ENCODE data around the gene GBF1.

Gene GBF1

GRCh38 chr10:102411341-102412255 is 166.3 kb downstream of the GBF1 start:
- no peak for DNase-seq

- no peak for DNase-seq
These were observed 167.0 kb downstream of the GBF1 start for GRCh38 chr10:102412293-102412692.

- DNase-seq = no peak
These were observed 167.8 kb downstream of the GBF1 start for GRCh38 chr10:102413053-102413705.

GRCh38 chr10:102413806-102414561 is 168.7 kb downstream of the GBF1 start:
- no peak for DNase-seq

GRCh38 chr10:102414749-102415148 is 169.4 kb downstream of the GBF1 start:
- DNase-seq = no peak

DNA sequence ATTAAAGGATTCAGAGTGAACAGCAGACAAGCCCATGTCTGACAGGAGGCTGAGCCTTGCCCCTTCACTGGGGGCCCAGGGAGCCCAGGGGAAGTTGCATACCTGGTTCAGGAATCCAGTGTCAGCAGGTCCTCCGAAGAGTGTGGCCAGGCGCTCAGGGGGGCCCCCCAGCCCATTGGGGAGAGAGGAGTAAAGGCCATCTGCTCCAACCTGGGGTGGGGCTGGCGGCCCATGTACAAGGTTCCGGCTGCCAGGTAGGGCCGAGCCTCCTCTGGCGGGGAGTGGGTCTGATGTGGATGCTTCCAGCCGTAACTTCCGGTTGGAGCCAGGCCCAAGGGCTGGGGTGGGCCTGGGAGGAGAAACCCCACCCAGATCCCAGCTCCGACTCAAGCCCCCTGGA is 171.0 kb downstream of the GBF1 start:
- no peak for DNase-seq

- no peak for DNase-seq
These were observed 171.4 kb downstream of the GBF1 start for GRCh38 chr10:102416695-102417094.

DNA sequence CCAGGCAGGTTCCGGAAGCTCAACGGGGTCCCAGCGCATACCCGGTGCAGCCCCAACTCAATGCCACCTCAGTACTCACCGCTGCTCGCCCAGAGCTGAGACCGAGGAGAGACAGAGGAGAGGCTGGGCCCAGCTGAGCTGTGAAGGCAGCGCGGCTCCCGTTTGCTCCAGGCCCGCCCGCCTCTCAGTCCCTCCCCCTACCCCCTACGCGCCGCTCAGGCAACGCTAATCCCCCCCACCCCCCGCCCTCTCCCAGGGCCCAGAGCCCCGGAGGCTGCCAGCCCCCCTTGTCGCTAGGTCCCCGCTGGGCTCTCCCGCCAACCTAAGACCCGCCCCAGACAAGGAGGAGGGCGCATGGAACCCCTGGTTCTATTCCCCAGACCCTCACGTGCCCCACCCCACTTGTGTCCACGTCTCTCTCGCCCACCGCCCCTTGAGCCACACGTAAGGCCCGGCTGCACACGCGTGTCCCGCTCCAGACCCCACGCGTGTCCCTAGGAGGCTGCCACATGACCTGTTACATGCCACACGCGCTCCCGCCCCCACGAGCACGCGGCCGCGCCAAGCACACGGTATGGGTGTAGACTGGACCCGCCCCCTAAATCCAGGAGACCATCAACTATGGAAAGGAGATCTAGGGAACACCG is 173.4 kb downstream of the GBF1 start, which contains the start of gene PSD:
Gene PSD (minus strand): TSS at position 164 of the 647 bp plus-strand sequence. CDS start 1,747 bp downstream, outside the sequence.
- DNase-seq = no peak

GRCh38 chr10:102419269-102420180 is 174.2 kb downstream of the GBF1 start:
- no peak for DNase-seq

- DNase-seq = no peak
These were observed 174.9 kb downstream of the GBF1 start for GRCh38 chr10:102420181-102420713.

DNA sequence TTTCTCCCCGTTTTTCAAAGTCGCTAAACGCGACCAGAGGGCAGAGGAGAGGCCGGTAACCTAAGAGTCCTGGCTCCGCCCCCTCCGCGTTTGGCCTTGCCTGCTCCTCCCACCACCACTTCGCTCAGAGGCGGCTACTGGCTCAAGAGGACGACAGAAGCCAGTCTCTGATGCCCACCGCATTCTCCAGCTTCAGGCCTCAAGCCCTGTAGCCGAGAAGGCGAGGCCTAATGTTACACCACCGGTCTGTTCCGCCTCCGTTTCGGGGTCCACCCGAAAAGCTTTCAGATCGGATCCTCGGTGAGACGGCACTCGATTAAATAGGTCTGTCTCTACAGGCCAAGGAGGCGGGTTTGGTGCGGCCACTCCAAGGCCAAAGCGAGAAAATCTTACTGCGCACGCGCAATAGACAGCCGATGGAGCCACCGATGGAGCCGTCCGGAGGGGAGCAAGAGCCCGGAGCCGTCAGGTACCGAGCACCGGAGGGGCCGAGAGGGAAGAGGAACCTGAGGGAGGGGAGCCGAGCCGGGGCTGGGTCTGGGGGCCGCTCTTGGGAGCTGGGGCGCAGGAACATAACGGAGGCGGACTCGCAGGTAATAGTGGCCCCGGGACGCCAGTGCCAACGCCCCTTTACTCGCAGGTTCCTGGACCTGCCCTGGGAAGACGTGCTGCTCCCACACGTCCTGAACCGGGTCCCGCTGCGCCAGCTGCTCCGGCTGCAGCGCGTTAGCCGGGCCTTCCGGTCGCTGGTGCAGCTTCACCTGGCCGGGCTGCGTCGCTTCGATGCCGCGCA is 175.6 kb downstream of the GBF1 start, which contains the start of gene FBXL15:
Gene FBXL15 (plus strand): TSS at position 123 of the 793 bp plus-strand sequence. CDS start 294 bp downstream, at position 417.
- DNase-seq = peak; percentile 86

DNA sequence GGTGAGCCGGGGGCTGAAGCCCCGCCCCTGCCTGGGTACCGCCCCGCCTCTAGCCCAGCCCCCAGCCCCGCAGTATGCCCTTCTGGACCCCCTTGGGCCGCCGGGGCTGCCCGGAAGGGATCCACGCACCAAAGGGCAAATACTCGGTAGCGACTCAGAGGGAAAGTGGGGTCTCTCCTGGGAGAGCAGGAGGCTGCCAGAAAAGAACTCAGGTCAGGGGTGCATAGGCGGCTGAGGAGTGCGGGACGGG is 176.1 kb downstream of the GBF1 start:
- DNase-seq = no peak

DNA sequence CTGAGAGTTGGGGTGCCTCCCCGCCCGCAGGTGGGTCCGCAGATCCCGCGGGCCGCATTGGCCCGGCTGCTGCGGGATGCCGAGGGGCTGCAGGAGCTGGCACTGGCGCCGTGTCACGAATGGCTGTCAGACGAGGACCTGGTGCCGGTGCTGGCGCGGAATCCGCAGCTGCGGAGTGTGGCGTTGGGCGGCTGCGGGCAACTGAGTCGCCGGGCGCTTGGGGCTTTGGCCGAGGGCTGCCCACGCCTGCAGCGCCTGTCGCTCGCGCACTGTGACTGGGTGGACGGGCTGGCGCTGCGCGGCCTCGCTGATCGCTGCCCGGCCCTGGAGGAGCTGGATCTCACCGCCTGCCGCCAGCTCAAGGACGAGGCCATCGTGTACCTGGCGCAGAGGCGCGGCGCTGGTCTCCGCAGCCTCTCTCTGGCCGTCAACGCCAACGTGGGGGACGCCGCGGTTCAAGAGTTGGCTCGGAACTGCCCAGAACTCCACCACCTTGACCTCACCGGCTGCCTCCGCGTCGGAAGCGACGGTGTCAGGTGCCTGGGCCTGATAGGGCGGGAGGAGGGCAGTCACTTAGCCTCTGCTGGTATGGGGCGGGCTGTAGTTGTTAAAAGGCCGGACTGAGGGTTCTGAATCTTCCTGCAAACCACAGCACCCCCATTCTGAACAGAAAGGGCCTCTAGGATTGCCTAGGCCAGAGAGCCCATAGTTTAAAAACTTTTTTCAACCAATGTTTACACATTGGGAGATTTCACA is 176.6 kb downstream of the GBF1 start:
- DNase-seq = no peak

- peak; percentile 52 for DNase-seq
These were observed 177.3 kb downstream of the GBF1 start for GRCh38 chr10:102422545-102423129.

- no peak for DNase-seq
These were observed 178.1 kb downstream of the GBF1 start for GRCh38 chr10:102423372-102423968.

GRCh38 chr10:102424145-102424544 is 178.8 kb downstream of the GBF1 start:
- no peak for DNase-seq

- no peak for DNase-seq
These were observed 179.6 kb downstream of the GBF1 start for GRCh38 chr10:102424916-102425315.

DNA sequence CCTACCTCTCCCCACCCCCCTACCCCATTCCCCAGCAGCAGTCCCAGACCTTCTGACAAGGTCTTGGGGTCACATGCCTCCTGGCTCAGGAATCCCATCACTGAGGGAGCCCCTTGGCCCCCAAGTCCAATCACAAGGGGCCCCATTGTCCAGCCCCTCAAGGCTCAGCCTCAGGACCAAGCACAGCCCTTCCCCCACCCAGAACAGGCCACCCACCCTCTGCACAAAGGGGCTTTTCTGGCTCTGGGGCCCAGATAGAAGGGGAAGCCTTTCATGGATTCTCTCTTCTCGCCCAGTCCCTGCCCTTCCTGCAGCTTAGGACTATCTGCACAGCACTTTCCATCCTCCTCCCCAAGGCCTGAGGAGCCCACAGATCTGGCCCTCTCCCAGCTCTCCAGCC is 180.1 kb downstream of the GBF1 start:
- no peak for DNase-seq

DNA sequence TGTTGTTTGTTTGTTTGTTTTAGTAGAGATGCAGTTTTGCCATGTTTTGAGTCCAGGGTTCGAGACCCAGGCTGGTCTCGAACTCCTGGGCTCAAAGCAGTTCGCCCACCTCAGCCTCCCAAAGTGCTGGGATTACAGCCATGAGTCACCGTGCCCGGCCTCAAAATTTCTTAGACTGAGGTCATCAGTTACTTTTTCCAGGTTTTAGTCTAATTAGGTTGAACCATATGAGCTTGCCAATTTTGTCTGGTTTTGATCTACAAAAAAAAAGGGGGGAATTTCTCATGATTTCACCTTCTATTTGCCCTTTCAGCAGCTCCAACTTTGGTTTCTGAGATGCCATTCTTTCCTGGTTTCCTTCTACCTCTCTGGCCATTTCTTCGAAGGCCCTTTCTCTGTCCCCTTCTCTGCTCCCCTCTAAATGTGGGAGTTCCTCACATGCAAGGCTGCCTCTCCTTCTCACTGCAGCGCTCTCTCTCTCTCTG is 181.5 kb downstream of the GBF1 start:
- DNase-seq = no peak
